RPMI8226 (cell line): ENCODE data around the gene LY6G5C.

Source experiments
- DNase-seq: peaks from one replicate; pipeline ENCODE4 v3.0.0-alpha.2; 2015

LY6G5C gene

DNA sequence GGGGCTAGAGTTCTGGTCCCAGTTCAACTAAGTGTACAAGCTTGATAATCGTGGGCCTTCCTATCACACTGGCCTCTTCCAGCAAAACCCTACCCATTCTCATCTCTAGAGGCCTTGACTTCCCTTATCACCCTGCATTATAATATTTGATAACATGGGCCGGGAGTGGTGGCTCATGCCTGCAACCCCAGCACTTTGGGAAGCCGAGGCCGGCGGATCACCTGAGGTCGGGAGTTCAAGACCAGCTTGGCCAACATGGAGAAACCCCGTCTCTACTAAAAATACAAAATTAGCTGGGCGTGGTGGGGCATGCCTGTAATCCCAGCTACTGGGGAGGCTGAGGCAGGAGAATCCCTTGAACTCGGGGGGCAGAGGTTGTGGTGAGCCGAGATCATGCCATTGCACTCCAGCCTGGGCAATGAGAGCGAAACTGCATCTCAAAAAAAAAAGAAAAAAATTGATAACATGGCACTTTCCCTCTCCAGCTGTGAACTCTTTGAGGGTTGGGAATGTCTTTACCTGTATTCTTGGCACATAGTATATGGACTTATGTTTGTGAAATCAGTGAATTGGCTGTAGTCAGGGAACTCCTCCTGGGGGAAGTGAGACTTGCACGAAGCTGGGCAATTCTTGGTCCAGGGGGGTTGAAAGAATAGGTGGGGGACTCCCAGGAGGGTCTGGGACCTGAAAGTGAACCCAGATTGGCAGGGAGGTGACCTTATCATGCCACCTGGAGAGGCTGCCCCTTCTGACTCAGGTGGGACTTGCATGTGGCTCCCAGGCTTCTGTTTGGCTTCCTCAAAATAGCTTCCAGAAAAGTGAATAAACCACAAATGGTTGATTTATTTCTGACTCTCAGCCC lies 19.4 kb downstream of the LY6G5C start:
- no peak for DNase-seq

DNA sequence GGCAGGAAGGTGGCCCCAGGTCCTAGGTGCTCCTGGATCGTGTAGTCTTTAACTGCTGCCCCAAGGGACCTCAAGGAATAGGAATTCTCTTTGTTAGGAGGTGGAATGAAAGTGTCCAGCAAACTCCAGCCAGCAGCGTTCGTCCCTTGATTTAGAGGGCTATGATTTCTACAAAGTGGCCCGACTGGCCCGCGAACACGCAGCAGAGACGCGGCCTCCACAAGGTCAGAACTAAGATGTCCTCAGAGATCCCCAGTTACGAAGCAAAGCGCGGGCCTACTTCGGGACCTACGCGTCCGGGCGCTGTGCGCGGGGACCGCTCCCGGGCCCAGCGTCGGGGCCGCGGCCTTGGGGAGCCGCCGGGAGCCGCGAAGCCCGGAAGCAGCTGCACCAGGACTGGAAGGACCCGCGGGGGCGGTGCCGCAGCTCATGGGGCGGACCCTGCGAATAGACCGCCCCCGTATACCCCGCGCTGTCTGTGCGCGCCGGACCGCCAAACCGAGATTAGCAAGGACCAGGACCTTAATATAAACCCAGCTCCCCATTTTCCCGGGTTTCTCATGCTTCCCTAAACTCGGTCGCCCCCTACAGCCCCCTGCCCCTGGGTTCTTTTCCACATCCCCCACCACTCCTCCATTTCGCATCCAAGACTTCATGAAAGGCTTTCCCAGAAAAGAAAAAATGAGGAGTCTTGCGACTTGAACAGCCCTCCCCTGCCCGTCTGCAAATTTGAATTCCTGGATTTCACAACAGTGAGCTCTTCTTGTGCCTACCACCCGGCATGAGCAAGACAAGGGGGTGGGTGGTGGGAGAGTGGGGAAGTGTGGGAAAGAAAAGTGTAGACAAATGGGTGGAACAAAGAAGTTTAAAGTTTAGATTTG lies 20.2 kb downstream of the LY6G5C start, which contains the start of gene C6orf47:
C6orf47 (minus strand) TSS at position 398 of the 881 bp plus-strand sequence. CDS start 831 bp downstream, outside the sequence.
- DNase-seq = peak; percentile 86

DNA sequence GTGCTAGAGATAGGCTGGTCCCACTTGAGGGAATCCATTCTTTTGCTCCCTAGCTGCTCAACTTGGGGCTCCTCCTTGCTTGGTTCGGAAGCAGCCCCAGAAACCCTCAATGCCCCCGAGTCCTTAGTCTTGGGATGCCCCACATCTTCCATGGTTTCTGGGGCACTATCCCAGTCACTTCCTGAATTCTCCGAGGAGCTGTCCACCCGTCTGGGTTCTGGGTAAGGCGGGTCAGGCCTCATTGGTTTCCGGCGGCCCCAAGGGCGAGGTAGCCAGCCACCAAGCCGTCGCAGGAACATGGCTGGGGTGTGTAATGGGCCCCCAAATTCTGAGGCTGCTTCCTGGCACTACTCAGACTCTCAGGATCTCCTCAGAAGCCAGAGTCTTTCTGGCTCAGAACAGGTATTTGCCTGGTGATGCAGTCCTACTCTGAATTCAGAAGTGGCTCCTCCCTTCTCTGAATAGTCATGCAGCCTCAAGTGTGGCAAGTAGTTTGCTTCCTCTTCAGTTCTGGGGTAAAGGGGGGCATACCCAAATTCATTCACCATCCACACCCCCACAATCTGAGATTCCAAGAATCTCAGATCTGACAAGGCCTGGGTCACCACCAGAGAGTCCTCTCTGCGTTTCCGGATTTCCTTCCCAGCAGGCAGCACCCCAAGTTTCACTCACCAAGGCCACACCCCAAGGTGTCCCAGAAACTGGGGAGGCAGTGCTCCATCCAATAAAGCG lies 21.1 kb downstream of the LY6G5C start:
- DNase-seq = peak; percentile 40

GRCh38 chr6:31658983-31659648 lies 21.8 kb downstream of the LY6G5C start:
- no peak for DNase-seq

DNA sequence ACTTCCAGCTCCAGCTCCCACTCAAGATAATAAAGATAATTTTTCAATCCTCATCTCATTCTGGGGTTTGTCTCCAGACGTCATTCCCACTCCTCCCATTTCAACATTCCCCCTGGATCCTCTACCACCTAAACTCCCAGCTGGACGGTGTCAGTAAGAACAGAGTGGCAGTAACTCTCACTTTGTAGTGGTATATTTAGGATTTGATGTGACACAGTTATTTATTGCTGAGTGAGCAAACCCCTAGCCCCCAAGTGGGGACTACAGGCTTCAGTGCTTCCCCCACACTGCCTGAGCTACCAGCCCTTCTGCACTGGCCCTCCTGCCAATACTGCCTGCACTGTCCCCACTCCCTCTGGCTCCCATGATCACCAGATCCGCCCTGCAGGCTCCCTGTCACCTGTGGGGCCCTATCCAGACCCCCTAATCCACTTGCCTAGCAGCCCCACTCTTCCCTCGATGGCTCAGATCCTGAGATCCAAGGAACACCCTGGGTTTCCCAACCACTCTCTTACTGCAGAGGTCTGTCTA lies 22.6 kb downstream of the LY6G5C start:
- DNase-seq = no peak

DNA sequence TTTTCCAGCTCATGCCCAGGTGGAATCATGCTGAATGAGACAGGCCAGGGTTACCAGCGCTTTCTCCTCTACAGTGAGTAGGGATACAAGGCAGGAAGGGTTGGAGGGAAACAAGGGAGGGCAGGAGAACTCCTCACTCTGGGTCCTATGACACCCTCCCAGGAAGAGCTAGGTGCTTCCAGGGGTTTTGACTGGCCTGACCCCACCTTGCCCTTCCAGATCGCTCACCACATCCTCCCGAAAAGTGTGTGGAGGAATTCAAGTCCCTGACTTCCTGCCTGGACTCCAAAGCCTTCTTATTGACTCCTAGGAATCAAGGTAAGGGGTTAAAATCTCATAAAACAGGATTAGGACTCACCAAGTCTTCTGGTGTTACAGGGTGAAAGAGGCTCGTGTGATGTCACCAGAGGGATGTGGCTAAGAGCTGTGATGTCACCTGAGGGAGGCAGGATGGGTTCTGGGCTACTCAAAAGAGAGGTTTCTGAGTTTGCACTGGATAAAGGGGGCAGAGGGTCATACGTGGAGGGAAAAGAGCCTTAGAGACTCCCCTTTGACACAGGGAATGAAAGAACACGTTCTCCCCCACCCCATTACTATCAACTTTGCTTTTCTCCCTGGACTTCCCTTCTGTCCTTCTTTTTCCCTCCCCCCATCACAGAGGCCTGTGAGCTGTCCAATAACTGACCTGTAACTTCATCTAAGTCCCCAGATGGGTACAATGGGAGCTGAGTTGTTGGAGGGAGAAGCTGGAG lies 23.3 kb downstream of the LY6G5C start:
- no peak for DNase-seq

DNA sequence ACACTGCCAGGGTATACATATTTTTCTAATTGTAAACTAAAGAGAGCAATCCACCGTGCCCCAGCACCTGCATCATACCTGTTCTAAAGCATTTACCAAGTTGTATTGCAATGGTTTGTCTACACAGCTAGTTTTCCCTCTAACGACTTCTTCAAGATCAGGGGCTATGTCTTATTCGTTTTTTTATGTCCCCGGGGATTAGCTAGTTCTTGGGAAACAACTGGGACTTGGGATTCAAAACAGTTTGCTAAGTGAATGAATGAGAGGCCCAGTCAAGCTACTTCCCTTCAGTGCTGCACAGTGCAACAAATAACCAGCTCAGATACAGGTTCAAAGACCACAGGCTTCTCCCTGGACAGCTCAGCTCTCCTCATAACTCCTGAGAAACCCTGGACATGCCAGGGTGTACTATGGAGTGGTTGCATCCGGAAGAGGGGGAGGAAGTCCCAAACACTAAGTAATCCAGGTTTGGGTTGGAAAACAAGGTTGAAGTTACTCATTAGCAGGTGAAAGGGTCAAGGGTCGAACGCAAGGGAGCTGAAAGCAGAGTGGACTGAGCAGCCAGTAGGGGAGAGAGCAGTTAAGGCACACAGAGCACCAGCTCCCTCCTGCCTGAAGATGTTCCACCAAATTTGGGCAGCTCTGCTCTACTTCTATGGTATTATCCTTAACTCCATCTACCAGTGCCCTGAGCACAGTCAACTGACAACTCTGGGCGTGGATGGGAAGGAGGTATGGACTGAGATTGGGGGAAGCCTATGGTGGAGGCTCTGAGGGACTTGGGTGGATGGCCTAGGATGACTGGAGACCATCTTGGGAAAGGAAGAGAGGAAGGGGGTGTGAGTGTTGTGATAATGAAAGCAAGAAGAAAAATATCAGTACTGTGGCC lies 25.3 kb downstream of the LY6G5C start, which contains the start of gene APOM:
APOM (plus strand) TSS at position 546 of the 889 bp plus-strand sequence; CDS start at position 619, 73 bp downstream.
- no peak for DNase-seq

- no peak for DNase-seq
Observed at GRCh38 chr6:31654574-31655348, 26.1 kb downstream of the LY6G5C start.

GRCh38 chr6:31652925-31653724 lies 27.7 kb downstream of the LY6G5C start:
- peak; percentile 93 for DNase-seq

DNA sequence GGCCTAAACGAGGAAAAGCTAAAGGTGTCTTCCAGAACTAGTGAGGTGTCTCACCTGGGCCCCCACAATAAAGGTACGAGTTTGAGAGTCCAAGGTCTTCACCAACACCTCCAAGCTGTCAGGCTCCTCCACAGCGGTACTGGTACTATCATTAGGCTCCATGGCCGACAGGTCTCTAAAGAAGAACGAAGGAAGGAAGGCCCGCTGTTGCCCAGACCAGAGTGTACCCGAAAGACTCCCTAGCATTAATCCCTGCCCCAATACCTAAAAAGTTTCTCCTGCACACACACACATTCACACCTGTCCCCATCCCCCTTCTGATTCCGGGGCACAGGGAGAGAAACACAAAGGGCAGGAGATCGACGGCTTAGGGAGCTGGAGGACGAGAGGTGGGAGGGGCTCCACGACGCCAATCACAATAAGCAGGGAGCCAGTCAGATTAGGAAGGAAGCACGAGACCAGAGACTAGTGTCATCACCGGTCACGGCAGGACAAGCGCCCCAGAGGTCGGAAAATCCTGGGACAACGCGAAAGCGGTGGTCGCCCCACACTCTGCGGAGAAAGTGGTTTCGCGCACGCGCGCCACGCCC lies 29.2 kb downstream of the LY6G5C start:
- DNase-seq = peak; percentile 66

GRCh38 chr6:31645325-31645724 lies 35.5 kb downstream of the LY6G5C start:
- DNase-seq = no peak

GRCh38 chr6:31643818-31644454 lies 36.9 kb downstream of the LY6G5C start:
- no peak for DNase-seq

- no peak for DNase-seq
Observed at GRCh38 chr6:31642798-31643570, 37.9 kb downstream of the LY6G5C start.

GRCh38 chr6:31641370-31641769 lies 39.5 kb downstream of the LY6G5C start:
- no peak for DNase-seq

GRCh38 chr6:31640612-31641011 lies 40.3 kb downstream of the LY6G5C start:
- no peak for DNase-seq

GRCh38 chr6:31639449-31639861 lies 41.4 kb downstream of the LY6G5C start:
- no peak for DNase-seq

- no peak for DNase-seq
Observed at GRCh38 chr6:31639043-31639442, 41.8 kb downstream of the LY6G5C start.
